HG02970 (cell line): ENCODE measurements around the gene XAF1.
"Not testable (repeated sequence)": the region's sequence is repeated elsewhere in the genome, so short reads cannot be mapped to it uniquely, and the experiment has no call there.

Experiments
- ATAC-seq: cut with Tn5 transposase; IDR thresholded peaks from one replicate; pipeline ENCODE4 v1.9.1; 2021; ENCODE audit warnings: mild to moderate bottlenecking, moderate library complexity, moderate number of reproducible peaks; ENCODE audit not compliant: unreplicated experiment, low FRiP score

Gene XAF1

DNA sequence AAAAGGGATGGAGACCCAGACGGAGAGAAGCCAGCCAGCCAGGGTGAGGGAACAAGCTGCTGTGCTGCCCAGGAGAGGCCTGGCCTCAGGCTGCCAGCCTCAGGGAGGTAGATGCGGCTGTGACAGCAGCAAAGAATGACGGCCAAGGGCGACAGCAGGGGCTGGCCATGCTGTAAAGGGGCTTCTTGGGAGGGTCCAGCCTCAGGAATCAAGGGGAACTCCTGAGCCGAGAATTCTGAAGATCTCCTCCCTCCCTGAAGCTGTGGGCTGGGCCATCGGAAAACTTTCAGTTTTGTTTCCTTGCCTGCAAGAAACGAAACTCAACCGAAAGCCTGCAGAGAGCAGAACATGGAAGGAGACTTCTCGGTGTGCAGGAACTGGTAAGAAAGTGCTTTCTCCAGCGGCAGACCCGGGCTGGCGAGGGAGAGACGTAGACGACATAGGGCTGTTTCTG, at the start of gene XAF1:
XAF1 (plus strand) TSS at position 316 of the 454 bp plus-strand sequence; CDS start at position 349, 33 bp downstream.
- ATAC-seq: no peak

DNA sequence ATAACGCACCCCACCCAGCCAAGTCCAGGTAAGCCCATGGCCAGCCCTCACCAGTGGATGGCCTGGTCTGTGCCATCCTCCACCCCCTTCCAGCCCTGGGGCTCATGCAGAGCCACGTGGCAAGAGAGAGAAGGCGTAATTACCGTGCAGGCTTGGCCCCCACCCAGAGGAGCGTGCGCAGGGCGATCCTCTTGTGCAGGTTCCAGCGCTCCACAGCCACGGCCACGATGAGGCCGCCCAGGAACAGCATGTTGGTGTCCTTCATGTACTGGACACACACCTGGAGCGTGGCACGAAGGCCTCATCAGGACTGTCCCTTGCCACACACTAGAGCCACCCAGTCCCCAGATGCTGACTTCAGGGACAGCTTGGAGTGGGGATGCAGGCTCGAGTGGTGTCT, 49.3 kb upstream of the XAF1 start:
- no peak for ATAC-seq

DNA sequence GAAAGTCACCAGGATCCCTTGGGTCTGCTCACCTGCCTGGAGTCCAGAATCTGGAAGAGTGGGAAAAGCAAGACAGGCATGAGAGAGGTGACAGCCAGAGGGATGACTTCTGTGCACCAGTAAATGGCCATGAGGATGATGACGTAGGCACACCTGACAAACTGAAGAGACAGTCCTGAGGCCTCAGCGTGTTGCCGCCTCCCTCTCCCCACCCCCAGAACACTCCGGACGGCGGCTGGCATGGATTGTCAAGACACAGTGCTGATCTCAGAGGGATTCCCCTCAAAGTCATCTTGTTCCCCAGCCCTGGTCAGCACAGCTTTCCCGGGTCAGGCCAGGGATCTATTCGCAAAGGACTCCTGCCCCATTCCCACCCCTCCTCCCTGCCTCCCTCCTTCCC, 48.9 kb upstream of the XAF1 start:
- no peak for ATAC-seq

DNA sequence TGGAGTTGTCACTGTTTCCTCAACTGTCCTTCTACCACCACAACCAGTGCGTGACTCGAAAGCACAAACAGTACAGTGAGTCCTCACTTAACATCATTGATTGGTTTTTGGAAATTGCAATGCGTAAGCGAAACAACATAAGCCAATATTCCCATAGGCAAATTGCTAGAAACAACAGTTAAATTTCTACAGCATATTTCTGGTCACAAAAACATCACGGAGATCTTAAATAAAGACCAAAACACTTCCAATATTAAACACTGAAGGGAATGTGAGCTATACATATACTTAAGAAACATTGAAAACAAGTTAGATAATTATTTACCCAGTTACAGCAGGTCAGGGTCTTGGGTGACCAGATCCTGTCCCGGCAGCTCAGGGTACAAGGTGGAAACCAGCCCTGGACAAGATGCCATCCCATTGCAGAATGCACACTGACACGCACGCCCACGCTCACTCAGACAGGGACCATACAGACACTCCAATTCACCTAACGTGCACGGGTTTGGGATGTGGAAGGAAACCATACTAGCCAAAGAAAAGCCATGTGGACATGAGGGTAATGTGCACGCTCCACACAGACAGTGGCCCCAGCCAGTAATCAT, 47.4 kb upstream of the XAF1 start:
- no peak for ATAC-seq

DNA sequence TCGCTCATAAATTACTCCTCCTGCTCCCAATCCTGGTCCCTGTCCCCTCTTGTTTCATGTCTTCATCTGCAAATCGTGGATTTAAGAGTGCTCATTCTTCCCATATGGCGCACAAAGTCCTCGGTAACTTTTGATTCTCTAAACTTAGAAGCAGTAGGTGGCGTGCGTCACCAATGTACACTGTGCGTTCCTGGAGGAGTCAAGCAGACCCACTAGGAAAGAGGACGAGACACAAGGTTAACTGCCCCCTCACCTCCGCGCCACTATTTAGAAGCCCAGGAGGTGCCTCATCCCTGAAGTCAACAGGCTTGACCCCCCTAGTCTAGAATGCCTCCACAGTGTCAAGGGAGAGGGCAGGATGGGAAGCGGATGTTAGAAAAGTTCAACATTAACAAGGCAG, 45.5 kb upstream of the XAF1 start:
- ATAC-seq: no peak

DNA sequence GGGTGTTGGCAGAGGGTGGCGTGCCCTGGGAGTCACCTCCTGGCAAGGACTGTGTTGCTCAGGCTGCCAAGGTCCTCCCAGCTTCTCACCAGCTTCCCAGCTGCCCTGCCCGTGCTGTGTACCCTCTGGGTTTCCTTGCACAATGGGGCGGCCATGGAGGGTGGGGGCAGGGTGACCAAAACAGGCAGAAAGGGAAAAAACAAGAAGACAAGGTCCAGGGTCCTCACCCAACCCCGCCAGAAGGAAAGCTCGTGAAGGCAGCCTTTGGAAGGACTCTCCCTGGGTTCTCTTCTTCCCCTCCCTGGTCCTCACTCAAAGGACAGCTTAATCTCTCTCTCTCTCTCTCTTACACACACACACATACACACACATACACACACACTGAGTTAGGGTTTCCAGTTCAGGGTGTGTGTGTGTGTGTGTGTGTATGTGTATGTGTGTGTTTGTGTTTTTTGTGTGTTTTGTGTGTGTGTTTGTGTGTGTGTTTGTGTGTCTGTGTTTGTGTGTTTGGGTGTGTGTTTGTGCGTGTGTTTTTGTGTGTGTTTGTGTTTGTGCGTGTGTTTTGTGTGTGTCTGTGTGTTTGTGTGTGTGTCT, 44.7 kb upstream of the XAF1 start:
- ATAC-seq: no peak

DNA sequence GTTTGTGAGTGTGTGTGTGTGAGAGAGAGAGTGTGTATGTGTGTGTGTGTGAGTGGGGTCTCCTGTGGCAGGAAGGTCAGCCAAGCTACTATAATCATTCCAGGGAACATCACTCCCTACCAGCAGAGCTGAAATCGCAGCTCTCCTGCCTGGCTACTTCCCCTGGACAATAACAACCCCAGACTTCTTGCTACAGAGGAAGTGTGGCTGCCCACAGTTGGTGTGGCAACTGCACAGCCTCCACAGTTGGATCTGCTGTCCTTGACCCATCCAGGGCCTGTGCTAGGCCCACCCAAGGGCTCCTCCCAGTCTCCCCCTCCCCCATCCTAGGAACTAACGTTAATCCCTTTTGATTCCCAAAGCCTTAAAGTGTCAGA, 44.2 kb upstream of the XAF1 start:
- no peak for ATAC-seq

GRCh38 chr17:6712058-6712853, 43.6 kb upstream of the XAF1 start:
- ATAC-seq: no peak

GRCh38 chr17:6712854-6713129, 43.1 kb upstream of the XAF1 start:
- ATAC-seq: no peak

GRCh38 chr17:6713130-6713917, 42.5 kb upstream of the XAF1 start, which contains the start of gene SLC13A5:
TSS of gene SLC13A5 (minus strand) at chr17:6713369. CDS start at chr17:6713333, 36 bp downstream.
- no peak for ATAC-seq

- no peak for ATAC-seq
Observed at GRCh38 chr17:6713918-6714271, 42.0 kb upstream of the XAF1 start.

DNA sequence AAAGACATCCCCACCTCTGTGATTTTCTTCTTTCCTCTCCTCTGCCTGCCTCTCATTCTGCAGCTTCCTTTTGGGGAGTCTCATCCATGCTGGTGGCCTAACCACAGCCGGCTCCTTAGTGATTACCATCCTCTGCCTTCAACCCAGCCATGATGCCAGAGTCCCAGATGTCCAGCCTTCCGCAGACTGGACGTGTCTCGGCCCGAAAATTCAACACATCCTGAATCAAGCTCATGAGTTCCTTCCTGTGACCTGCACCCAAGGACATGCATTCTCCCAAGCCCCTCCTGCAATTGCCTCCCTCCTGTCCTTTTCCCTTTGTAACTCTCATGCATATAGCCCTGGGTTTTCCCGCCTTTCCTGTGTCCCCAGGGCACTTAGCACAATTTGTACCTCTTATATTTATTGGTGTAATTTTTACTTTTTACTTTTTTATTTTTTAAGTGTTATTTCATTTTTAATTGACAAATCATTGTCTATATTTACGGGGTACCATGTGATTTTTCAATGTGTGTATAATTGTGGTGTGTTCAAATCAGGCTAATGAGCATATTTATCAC, 41.5 kb upstream of the XAF1 start:
- no peak for ATAC-seq

- ATAC-seq: no peak
Observed at GRCh38 chr17:6716736-6717135, 39.1 kb upstream of the XAF1 start.

DNA sequence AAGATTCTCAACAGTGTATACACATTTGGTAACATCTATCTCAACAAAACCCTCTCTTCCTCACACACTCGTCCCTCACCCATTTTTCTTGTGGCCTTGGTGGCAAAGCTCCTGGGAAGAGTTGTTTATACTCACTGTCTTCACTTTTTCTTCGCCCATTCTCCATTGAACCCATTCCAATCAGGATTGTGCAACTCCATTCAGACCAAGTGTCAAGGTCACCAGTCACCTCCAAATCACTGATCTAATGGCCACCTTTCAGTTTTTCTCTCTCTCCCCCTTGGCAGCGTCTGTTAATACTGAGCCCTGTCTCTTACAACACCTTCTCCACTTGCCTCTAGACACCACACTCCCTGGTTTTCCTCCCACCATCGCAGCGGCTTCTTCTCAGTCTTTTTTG, 34.1 kb upstream of the XAF1 start:
- no peak for ATAC-seq

GRCh38 chr17:6724009-6724408, 31.8 kb upstream of the XAF1 start:
- ATAC-seq: no peak

- ATAC-seq: no peak
Observed at GRCh38 chr17:6729531-6729930, 26.3 kb upstream of the XAF1 start.

GRCh38 chr17:6746665-6747064, 9.2 kb upstream of the XAF1 start:
- ATAC-seq: not testable (repeated sequence)

DNA sequence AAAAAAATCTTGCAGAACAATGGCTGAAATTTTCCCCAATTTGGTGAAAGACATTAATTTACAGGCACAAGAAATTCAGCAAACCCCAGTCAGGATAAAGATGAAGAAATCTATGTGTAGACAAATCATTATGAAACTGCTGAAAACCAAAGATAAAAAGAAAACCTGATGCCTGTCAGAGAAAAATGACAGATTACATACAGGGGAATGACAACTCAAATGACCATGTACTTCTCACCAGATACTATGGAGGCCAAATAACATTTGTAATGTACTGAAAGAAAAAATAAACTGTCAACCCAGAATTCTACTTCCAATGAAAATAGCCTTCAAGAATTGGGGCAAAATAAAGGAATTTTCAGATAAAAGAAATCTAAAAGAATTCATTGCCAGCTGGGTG, 7.2 kb upstream of the XAF1 start:
- ATAC-seq: no peak

- ATAC-seq: no peak
Observed at GRCh38 chr17:6749519-6749918, 6.3 kb upstream of the XAF1 start.

- ATAC-seq: no peak
Observed at GRCh38 chr17:6752068-6752909, 3.6 kb upstream of the XAF1 start.
